Erythroblast (primary cell): Measurements from ENCODE around the gene TEDC2.

ENCODE experiments used
- GATA1 ChIP-seq: IDR thresholded peaks from 2 replicates; pipeline ENCODE4 v1.6.1; 2011; ENCODE audit warnings: low read depth, mild to moderate bottlenecking, control low read depth, low read length, moderate library complexity
- POLR2A ChIP-seq: IDR thresholded peaks from 2 replicates; pipeline ENCODE4 v1.6.1; 2011; ENCODE audit warnings: mild to moderate bottlenecking, low read length

DNA sequence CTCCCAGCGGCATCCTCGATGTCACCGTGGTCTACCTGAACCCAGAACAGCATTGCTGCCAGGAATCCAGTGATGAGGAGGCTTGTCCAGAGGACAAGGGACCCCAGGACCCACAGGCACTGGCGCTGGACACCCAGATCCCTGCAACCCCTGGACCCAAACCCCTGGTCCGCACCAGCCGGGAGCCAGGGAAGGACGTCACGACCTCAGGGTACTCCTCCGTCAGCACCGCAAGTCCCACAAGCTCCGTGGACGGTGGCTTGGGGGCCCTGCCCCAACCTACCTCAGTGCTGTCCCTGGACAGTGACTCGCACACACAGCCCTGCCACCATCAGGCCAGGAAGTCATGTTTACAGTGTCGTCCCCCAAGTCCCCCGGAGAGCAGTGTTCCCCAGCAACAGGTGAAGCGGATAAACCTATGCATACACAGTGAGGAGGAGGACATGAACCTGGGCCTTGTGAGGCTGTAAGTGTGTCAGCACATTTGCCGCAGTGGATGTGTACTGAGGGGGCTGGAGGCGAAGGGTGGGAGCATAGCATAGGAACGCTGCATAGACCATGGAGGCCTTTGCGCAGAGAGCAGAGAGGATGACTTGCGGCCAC, 3.3 kb upstream of the TEDC2 start:
- TF ChIP-seq POLR2A (no peak), GATA1 (no peak)
